D721Med (cell line): ENCODE data around the gene TSPAN32.
"Not testable (repeated sequence)": the region's sequence is repeated elsewhere in the genome, so short reads cannot be mapped to it uniquely, and the experiment has no call there.

Experiments
- DNase-seq: peaks from one replicate; pipeline ENCODE4 v3.0.0; 2011; ENCODE audit warnings: low spot score; ENCODE audit not compliant: insufficient read length
- FAIRE-seq: peaks from 2 replicates; lab custom pipeline; 2011; peaks lifted over from hg19 to GRCh38; lab: Jason Lieb, UNC
- CTCF ChIP-seq: IDR thresholded peaks from 2 replicates; pipeline ENCODE4 v1.5.1; 2012; ENCODE audit warnings: mild to moderate bottlenecking, control low read depth; ENCODE audit not compliant: insufficient read depth; ENCODE audit errors: missing control alignments

The TSPAN32 gene

GRCh38 chr11:2328656-2329354 is 27.0 kb downstream of the TSPAN32 start:
- DNase-seq, result no peak
- no peak for TF ChIP-seq CTCF
- FAIRE-seq, result no peak

GRCh38 chr11:2329551-2329950 is 27.7 kb downstream of the TSPAN32 start:
- FAIRE-seq (no peak), DNase-seq (no peak)

GRCh38 chr11:2330696-2331095 is 28.9 kb downstream of the TSPAN32 start:
- FAIRE-seq (no peak), DNase-seq (no peak)
- TF ChIP-seq CTCF, result no peak

More at GRCh38 chr11:2329551-2329950, 27.7 kb downstream of the TSPAN32 start:
- no peak for TF ChIP-seq CTCF

- no peak for FAIRE-seq
- DNase-seq, result no peak
- no peak for TF ChIP-seq CTCF
Observed at GRCh38 chr11:2331404-2331803, 29.6 kb downstream of the TSPAN32 start.

GRCh38 chr11:2332569-2332968 is 30.8 kb downstream of the TSPAN32 start:
- not testable (repeated sequence) for DNase-seq, FAIRE-seq

GRCh38 chr11:2333486-2334205 is 31.8 kb downstream of the TSPAN32 start:
- not testable (repeated sequence) for FAIRE-seq, DNase-seq

- not testable (repeated sequence) for DNase-seq, FAIRE-seq
Observed at GRCh38 chr11:2335286-2335685, 33.5 kb downstream of the TSPAN32 start.

GRCh38 chr11:2338760-2339159 is 36.9 kb downstream of the TSPAN32 start:
- DNase-seq, FAIRE-seq: not testable (repeated sequence)

GRCh38 chr11:2342557-2342956 is 40.7 kb downstream of the TSPAN32 start:
- DNase-seq (no peak), FAIRE-seq (no peak)
- no peak for TF ChIP-seq CTCF
